GM04504 (cell line): ENCODE results near the gene HCRTR1.

Experiments
- DNase-seq: peaks from one replicate; pipeline ENCODE4 v3.0.0-alpha.2; 2012; ENCODE audit warnings: low read depth

HCRTR1 gene

DNA sequence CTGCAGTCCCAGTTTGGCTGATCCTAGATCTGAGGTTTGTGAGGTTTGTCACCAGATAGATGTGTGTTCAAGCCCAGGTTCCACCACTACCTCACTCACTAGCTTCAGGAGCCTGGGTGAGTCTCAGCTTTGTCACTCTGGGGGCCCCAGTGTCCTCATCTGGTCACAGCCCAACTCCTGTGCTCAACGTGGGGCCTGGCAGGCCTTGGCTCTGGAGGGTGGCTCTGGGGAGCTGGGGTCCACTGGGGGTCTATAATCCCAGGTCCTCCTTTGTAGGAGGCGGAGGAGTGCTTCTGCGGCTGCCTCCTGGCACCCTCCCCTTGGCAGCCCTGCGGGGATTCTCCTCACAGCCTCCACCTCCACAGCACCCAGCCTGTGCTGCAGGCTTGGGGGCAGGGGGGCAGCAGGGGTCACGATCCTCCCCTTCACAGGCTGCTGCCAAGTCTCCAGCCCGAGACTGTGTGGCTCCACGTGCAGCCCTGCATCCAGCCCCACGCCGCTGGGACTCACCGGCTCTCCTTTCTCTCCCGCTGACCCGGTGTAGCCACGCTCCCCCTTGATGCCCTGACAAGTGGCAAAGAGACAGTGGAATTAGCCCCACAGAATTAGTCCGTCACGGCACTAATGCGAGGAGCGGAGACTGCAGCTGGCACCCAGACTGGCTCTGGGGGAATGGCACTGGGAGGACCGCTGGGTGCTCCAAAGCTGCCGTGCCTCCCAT lies 49.7 kb downstream of the HCRTR1 start:
- no peak for DNase-seq

DNA sequence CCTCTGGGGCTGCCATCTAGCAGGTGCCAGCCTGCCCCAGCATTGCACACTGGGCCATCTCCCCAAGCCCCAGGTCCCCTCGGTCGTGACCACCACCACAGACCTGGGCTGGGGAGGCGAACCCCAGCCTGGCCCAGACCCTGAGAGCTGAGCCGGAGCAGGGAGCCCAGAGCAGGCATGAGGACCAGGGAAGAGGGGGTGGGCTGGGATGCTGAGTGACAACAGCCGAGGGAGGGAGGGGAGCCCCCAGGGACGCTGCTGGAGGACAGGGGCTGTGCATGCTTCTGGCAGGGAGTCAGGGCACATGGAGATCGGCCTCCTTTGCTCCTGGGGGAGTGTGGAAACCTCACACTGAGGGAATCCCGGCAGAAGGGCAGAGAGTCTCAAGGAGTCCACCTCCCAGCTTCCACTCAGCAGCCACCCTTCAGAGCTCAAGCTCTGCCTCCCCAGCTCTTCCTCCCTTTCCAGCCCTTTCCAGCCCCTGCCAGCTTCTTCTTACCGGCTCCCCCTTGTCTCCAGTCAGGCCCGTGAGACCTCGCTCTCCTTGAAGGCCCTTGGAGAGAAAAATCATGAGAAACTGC lies 50.9 kb downstream of the HCRTR1 start:
- no peak for DNase-seq

DNA sequence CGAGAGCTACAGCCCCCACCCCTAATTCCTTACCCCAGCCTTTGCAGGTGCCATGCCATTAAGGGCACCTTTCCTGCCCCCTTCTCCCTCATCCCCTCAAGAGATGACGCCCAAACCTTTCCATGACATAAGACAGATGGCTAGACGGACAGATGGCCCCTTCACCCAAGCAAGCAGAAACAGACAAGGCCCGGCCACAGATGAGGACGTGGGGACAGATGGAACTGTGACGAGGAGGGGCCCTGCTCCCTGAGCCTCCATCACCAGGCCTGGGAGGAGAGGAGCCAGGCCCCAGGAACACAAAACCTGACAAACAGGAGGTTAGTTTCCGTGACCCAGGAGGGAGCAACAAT lies 51.9 kb downstream of the HCRTR1 start:
- no peak for DNase-seq

DNA sequence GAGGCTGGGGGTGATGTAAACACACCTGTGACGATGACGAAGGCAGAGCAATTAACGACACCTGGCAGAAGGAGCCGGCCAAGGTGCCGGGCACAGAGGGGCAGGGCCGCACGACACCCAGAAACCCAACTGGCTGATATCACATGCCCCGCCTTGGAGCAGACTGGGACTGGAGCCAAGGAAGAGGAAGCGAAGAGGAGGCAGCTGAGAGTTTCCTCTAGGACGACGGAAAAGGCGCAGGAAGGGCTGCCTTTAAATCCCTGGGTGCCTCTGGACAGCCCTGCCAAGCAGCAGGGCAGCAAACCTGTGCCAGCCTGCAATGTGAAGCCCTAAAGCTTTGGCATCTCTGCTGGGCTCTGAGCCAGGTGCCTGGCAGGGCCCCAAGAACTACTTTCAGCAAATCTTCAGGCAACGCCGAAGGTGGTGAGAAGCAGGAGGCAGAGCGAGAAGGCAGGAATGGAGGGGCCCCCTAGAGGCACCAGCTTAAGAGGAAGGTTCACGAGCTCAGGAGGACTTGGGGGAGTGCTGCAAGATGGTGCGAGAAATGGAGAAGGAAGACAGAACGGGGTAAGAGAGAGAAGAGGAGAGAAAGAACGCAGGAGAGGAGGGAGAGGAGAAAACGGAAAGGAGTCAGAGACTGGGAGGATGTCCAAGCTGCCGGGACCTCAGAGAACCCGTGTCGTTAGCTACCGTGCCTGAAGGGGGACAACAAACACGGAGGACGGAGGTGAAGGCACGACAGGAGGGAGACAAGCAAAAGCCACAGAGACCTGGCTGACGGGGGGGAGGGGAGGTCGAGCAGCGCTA lies 52.5 kb downstream of the HCRTR1 start:
- DNase-seq, result no peak

DNA sequence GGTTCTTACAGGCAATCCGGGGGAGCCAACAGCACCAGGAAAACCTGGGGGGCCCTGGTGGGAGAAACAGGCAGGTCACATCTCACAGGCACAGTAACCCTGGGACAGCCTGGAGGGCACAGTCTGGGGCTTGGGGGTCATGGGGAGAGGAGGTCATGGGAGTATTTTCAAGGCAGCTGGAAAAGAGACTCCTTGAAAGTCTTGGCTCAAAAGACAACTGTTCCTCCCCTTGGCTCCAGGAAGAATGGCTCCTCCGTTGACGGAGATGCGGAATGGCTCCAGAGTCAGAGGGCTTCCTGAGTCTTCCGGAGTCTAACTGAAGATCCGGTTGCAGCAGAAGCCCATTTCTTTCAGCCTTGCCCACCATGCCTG lies 53.1 kb downstream of the HCRTR1 start:
- DNase-seq, result no peak

DNA sequence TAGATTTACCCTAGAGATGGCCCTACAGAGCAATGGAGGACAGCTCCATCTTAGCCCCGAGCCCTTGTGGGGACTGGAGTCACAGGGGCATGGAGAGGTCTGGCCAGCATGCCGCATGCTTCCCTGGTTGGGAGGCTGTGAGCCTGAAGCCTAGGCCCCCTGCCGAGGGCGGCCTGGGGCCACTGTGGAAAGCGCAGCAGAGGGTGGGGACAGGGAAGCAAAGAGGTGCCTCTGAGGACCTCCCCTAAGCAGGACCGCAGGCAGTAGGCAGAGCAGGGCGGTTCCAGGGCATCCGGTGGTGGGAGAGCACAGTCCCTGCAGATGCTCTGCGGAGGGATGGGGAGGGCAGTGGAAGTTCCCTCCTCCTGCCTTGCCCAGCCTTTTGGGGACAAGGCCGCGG lies 53.7 kb downstream of the HCRTR1 start:
- no peak for DNase-seq

DNA sequence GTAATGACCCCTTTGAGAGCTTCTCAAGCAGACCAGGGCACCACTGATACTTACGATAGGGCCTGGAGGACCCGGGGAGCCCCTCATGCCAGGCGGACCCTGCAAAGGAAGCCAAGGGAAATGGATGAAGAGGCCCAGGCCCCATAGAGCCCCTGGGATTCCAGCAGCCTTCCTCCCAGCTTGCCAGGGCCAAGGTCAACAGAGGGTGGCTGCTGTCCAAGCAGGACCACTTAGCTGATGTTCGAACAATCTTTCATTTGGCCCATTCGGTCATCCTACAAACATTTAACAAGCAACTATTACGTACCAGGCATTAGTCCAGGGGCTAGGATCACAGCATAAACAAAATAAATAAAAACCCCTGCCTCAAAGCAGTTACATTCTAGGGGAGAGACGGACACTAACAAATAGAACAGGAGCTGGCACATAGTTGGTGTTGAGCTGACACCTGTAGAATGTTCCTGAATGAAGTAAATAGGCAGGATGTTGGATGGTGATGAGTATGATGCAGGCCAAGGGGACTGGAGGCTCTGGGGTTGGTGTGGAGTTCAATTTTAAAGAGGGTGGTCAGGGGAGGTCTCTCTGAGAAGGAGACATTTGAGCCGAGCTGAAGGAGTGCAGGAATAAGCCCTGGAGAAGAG lies 54.2 kb downstream of the HCRTR1 start:
- no peak for DNase-seq

DNA sequence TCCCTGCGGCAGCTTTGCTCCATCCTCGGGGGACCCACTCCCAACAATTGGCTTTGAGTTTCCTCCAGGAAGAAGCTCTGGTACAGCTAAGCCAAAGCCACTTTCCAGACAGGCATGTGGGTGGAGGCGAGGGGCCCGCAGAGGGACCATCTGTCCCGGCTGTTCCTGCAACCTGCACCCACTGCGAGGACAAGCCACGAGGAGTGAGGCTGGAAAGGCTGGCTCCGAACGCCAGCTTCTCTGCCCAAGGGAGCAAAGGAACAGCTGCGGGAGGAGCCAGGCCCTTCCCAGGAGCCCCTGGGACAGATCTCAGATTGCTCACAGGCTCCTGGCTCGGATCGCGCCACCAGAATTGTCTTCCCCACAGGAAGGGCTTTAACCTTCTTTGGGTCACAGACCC lies 55.5 kb downstream of the HCRTR1 start:
- no peak for DNase-seq

DNA sequence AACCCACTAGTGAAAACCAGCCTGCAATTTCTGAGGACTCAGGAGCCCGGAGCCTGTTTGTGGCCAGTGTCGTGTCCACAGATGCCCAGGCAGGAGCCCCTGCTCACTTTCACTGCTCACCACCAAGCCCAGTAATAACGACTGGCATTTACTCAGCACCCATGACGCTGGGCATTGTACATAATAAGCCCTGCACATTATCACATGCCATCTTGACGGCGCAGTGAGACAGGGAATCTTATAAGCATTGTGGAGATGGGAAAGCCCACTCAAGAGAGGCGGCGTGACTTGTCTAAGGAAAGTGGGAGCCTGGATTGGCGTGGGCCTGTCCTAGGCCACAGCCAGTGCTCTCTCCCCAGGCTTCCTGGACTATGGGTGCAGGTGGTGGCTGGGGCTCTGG lies 55.9 kb downstream of the HCRTR1 start:
- DNase-seq, result no peak

DNA sequence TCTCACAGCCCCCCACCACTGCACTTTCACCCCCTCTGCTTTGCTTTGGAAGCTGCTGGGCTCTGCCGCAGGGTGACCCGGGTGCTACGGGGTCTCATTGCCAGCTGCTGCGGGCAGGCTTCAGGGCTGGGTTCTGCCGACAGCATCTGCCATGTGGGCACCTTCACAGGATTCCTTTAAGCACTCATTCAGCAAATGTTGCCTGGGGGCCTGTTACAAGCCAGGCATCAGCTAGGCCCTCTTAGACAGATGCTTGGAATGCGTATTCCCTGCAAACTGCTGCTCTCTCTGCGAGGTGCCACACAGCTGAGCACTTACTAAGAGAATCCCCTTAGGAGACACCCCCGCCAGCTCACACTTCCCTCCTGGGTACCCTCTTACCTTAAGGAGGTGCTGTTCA lies 57.1 kb downstream of the HCRTR1 start:
- no peak for DNase-seq

DNA sequence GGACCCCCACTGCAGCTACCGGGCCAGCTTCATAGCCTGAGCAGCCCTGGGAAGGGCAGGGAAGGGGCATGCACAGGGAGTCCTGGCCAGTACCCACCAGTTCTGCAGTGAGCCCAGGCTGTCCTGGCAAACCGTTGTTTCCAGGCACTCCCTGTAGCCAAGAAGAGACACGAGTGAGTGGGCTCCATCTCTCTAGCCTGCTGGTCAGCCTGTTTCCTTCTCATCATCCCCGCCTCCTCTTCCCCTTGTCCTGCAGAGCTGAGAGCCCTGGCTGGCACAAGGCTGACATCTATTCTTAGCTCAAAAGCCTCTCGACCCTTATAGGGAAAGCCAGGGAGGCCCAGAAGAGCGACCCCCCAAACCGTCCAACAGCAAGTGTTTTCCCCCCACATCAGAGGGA lies 57.7 kb downstream of the HCRTR1 start:
- no peak for DNase-seq

DNA sequence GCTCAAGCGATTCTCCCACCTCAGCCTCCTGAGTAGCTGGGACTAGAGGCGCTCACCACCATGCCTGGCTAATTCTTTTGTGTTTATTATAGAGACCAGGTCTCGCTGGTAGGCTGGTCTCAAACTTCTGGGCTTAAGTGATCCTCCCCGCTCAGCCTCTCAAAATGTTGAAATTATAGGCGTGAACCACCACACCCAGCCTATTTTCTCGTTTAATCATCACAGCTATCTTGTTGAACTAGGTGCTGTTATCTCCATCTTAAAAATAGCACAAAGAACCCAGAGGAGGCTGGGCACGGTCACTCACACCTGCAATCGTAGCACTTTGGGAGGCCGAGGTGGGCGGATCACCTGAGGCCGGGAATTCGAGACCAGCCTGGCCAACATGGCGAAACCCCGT lies 58.3 kb downstream of the HCRTR1 start:
- no peak for DNase-seq
